IMR-90 (cell line): ENCODE data around the gene SEC11C. TPM values are rescaled to one million over a fixed set of nuclear protein-coding genes. Genes with fewer than 3 reads are reported as not detected.

Experiments
- ATAC-seq: fragments of 200-7000 bp; cut with Tn5 transposase; 2 replicates; pipeline ENCODE4 v1.9.1; 2020; ENCODE audit warnings: low read depth, mild to moderate bottlenecking, moderate library complexity
- BruUV-seq: library from RNA; stranded (reverse); fragments of 400-500 nt; replicated peaks from 2 replicates; lab custom pipeline; 2021; lab: Mats Ljungman, UMichigan
- CTCF ChIA-PET: fragments of 300-600 bp; formaldehyde crosslinking; extraction: SDS; loops from one replicate; lab custom pipeline; 2021; ENCODE audit warnings: antibody characterized with exemption; lab: Yijun Ruan, JAX
- POLR2A ChIA-PET: fragments of 300-600 bp; sonication (Branson Sonifier 250); formaldehyde crosslinking; loops from one replicate; lab custom pipeline; 2022; ENCODE audit warnings: antibody characterized with exemption; ENCODE audit not compliant: unreplicated experiment; lab: Charles Lee
- DNase-seq: peaks from one replicate; pipeline ENCODE4 v3.0.0; 2013
- H2AFZ ChIP-seq: replicated peaks from 2 replicates; pipeline ENCODE3; 2013; ENCODE audit warnings: low read length, mild to moderate bottlenecking; ENCODE audit not compliant: poor library complexity
- H2AK5ac ChIP-seq: 2 replicates; pipeline ENCODE4 v1.6.1; 2013; ENCODE audit warnings: low read depth, low read length, inconsistent platforms
- H2AK9ac ChIP-seq: replicated peaks from 2 replicates; pipeline ENCODE3; 2013; ENCODE audit warnings: mild to moderate bottlenecking, low read depth, low read length, moderate library complexity; ENCODE audit not compliant: poor library complexity
- H2BK120ac ChIP-seq: 2 replicates; pipeline ENCODE4 v1.6.1; 2013; ENCODE audit warnings: low read depth, low read length, inconsistent platforms
- H2BK15ac ChIP-seq: 3 replicates; pipeline ENCODE4 v1.6.1; 2013; ENCODE audit warnings: low read depth, low read length, inconsistent platforms
- H2BK20ac ChIP-seq: 2 replicates; pipeline ENCODE4 v1.6.1; 2013; ENCODE audit warnings: low read depth, mild to moderate bottlenecking, inconsistent platforms, low read length, moderate library complexity
- H2BK5ac ChIP-seq: 2 replicates; pipeline ENCODE4 v1.6.1; 2013; ENCODE audit warnings: mild to moderate bottlenecking, low read depth, low read length, inconsistent platforms; ENCODE audit not compliant: poor library complexity, severe bottlenecking
- H3K14ac ChIP-seq: replicated peaks from 2 replicates; pipeline ENCODE4 v1.6.1; 2013; ENCODE audit warnings: low read depth, low read length, inconsistent platforms
- H3K18ac ChIP-seq: 2 replicates; pipeline ENCODE4 v1.6.1; 2013; ENCODE audit warnings: low read depth, low read length, control low read depth
- H3K23ac ChIP-seq: 2 replicates; pipeline ENCODE4 v1.6.1; 2013; ENCODE audit warnings: low read depth, low read length, inconsistent platforms
- H3K27ac ChIP-seq: 2 replicates; pipeline ENCODE4 v1.5.1; 2013; ENCODE audit warnings: mild to moderate bottlenecking, control low read depth, low read length; ENCODE audit not compliant: insufficient read depth
- H3K27me3 ChIP-seq: 2 replicates; pipeline ENCODE4 v1.6.1; 2013; ENCODE audit warnings: low read length; ENCODE audit not compliant: control insufficient read depth, insufficient read depth
- H3K36me3 ChIP-seq: 2 replicates; pipeline ENCODE4 v1.6.1; 2013; ENCODE audit warnings: low read length, mixed read lengths; ENCODE audit not compliant: control insufficient read depth, insufficient read depth
- H3K4ac ChIP-seq: 2 replicates; pipeline ENCODE4 v1.6.1; 2013; ENCODE audit warnings: low read depth, low read length, inconsistent platforms
- H3K4me1 ChIP-seq: 2 replicates; pipeline ENCODE4 v1.6.1; 2013; ENCODE audit warnings: low read length, mixed read lengths; ENCODE audit not compliant: control insufficient read depth, insufficient read depth
- H3K4me2 ChIP-seq: 2 replicates; pipeline ENCODE4 v1.6.1; 2013; ENCODE audit warnings: low read depth, mild to moderate bottlenecking, control low read depth, low read length, moderate library complexity
- H3K4me3 ChIP-seq: 2 replicates; pipeline ENCODE4 v1.5.1; 2013; ENCODE audit warnings: low read depth, mild to moderate bottlenecking, control low read depth, low read length, moderate library complexity; ENCODE audit not compliant: insufficient read depth
- H3K56ac ChIP-seq: 2 replicates; pipeline ENCODE4 v1.6.1; 2013; ENCODE audit warnings: low read length, inconsistent platforms; ENCODE audit not compliant: insufficient read depth; ENCODE audit errors: extremely low read depth
- H3K79me1 ChIP-seq, 2 experiments: 2 replicates each; pipeline ENCODE4 v1.6.1; 2013; ENCODE audit warnings: low read length in 2 of 2, inconsistent platforms in 1 of 2, low read depth in 1 of 2
- H3K9ac ChIP-seq: 2 replicates; pipeline ENCODE4 v1.6.1; 2013; ENCODE audit warnings: low read depth, low read length, control low read depth
- H3K9me1 ChIP-seq: 2 replicates; pipeline ENCODE4 v1.6.1; 2013; ENCODE audit warnings: low read length, inconsistent platforms; ENCODE audit not compliant: insufficient read depth
- H3K9me3 ChIP-seq: 2 replicates; pipeline ENCODE4 v1.6.1; 2013; ENCODE audit warnings: low read length; ENCODE audit not compliant: control insufficient read depth, insufficient read depth
- H4K20me1 ChIP-seq: 2 replicates; pipeline ENCODE4 v1.6.1; 2013; ENCODE audit warnings: low read length, inconsistent platforms; ENCODE audit not compliant: insufficient read depth
- H4K5ac ChIP-seq: 2 replicates; pipeline ENCODE4 v1.6.1; 2013; ENCODE audit warnings: mild to moderate bottlenecking, low read depth, low read length, control low read depth
- H4K8ac ChIP-seq, 2 experiments: 2 replicates each; pipeline ENCODE4 v1.6.1; 2013; ENCODE audit warnings: low read depth in 2 of 2, low read length in 2 of 2, control low read depth in 1 of 2, inconsistent platforms in 1 of 2
- H4K91ac ChIP-seq: 2 replicates; pipeline ENCODE4 v1.6.1; 2013; ENCODE audit warnings: low read depth, low read length, inconsistent platforms; ENCODE audit not compliant: insufficient read depth
- BHLHE40 ChIP-seq: fragments of 150-350 bp; IDR thresholded peaks from 2 replicates; pipeline ENCODE4 v1.6.1; 2016; ENCODE audit warnings: mild to moderate bottlenecking, low read depth, low read length
- CEBPB ChIP-seq: IDR thresholded peaks from 2 replicates; pipeline ENCODE4 v1.6.1; 2012; ENCODE audit warnings: low read depth, low read length, improper control_type of control experiment
- CHD1 ChIP-seq: IDR thresholded peaks from 2 replicates; pipeline ENCODE4 v1.6.1; 2012; ENCODE audit warnings: low read depth, low read length, improper control_type of control experiment
- FOS ChIP-seq: fragments of 150-350 bp; IDR thresholded peaks from 2 replicates; pipeline ENCODE4 v1.6.1; 2016; ENCODE audit warnings: low read depth, low read length
- MAFK ChIP-seq: IDR thresholded peaks from 2 replicates; pipeline ENCODE4 v1.6.1; 2012; ENCODE audit warnings: low read depth, low read length, improper control_type of control experiment
- MAZ ChIP-seq: IDR thresholded peaks from 2 replicates; pipeline ENCODE4 v1.6.1; 2012; ENCODE audit warnings: low read depth, mild to moderate bottlenecking, low read length, improper control_type of control experiment, moderate library complexity, borderline replicate concordance
- MXI1 ChIP-seq: IDR thresholded peaks from 2 replicates; pipeline ENCODE4 v1.6.1; 2012; ENCODE audit warnings: low read depth, mild to moderate bottlenecking, low read length, moderate library complexity, borderline replicate concordance
- NFE2L2 ChIP-seq: fragments of 150-350 bp; IDR thresholded peaks from 2 replicates; pipeline ENCODE4 v1.6.1; 2016; ENCODE audit warnings: low read depth, mild to moderate bottlenecking, low read length
- POLR2A ChIP-seq: IDR thresholded peaks from 2 replicates; pipeline ENCODE4 v1.6.1; 2012; ENCODE audit warnings: mild to moderate bottlenecking, low read depth, low read length
- RAD21 ChIP-seq: IDR thresholded peaks from 2 replicates; pipeline ENCODE4 v1.6.1; 2012; ENCODE audit warnings: low read length, improper control_type of control experiment
- RCOR1 ChIP-seq: IDR thresholded peaks from 2 replicates; pipeline ENCODE4 v1.6.1; 2012; ENCODE audit warnings: mild to moderate bottlenecking, low read length, improper control_type of control experiment; ENCODE audit not compliant: insufficient replicate concordance
- RFX5 ChIP-seq: IDR thresholded peaks from 2 replicates; pipeline ENCODE4 v1.8.0; 2012; ENCODE audit warnings: low read depth, mild to moderate bottlenecking, low read length, moderate library complexity
- SMC3 ChIP-seq: fragments of 150-350 bp; IDR thresholded peaks from 2 replicates; pipeline ENCODE4 v1.6.1; 2016; ENCODE audit warnings: low read depth, mild to moderate bottlenecking, antibody characterized with exemption, low read length, moderate library complexity
- USF2 ChIP-seq: fragments of 150-350 bp; IDR thresholded peaks from 2 replicates; pipeline ENCODE4 v1.6.1; 2017; ENCODE audit warnings: mild to moderate bottlenecking, antibody characterized with exemption, low read length, low read depth
- WGBS, 2 experiments: methylation state at CpG; one replicate each; pipeline versions ENCODE4 v1.1.5 to v1.1.7; 2013; ENCODE audit warnings: missing lambda C conversion rate in 2 of 2; ENCODE audit not compliant: insufficient read length in 1 of 2; ENCODE audit errors: extremely low coverage in 2 of 2; 5-methylcytosine and 5-hydroxymethylcytosine counted together
- dilution Hi-C: fragments of 300-500 bp; cut with HindIII; formaldehyde crosslinking; loops from one replicate; pipeline ENCODE4 v1.14.3; 2018; ENCODE audit warnings: low sequenced_read_pairs; ENCODE audit not compliant: unreplicated experiment
- in situ Hi-C: fragments of 300-500 bp; cut with MboI; formaldehyde crosslinking; loops from 3 replicates; pipeline ENCODE4 v1.14.3; 2019; ENCODE audit warnings: low sequenced_read_pairs, inconsistent platforms, mixed read lengths
- intact Hi-C: fragments of 100-400 bp; cut with micrococcal nuclease; formaldehyde crosslinking; loops from 2 replicates; pipeline ENCODE4 v1.10.0; 2022
- polyA plus RNA-seq, 3 experiments: library from polyadenylated mRNA; depleted of rRNA; stranded (reverse); fragments of >200 nt; gene quantifications; 2 replicates each; pipeline ENCODE4 v1.2.3, GENCODE V29; 2012; ENCODE audit warnings: low replicate concordance in 1 of 3
- total RNA-seq: library from RNA; depleted of rRNA; stranded (reverse); fragments of >200 nt; gene quantifications from 2 replicates; pipeline ENCODE4 v1.2.3, GENCODE V29; 2012
- TF ChIP-seq, protein P1 (sequence below): fragments of 150-350 bp; IDR thresholded peaks from 2 replicates; pipeline ENCODE4 v1.6.1; 2016; ENCODE audit warnings: low read depth, mild to moderate bottlenecking, low read length, moderate library complexity, borderline replicate concordance
- TF ChIP-seq, protein P2 (sequence below): conservative IDR thresholded peaks from 2 replicates; pipeline ENCODE4 v1.5.1; 2012; ENCODE audit warnings: mild to moderate bottlenecking, low read depth, low read length, improper control_type of control experiment

SEC11C gene
- total and polyA plus RNA-seq, 2 of the 4 experiments (the other 2 are of a cell fraction) = 10.6 to 11.9 TPM

- intact Hi-C loops (no loop called here), in situ Hi-C loops (no loop called here), dilution Hi-C loops (no loop called here)
- no peaks in the 10 kb centered on the region for H3K27me3 ChIP-seq
- no peaks in the 10 kb centered on the region for H3K9me3 ChIP-seq
- no TSS peak for BruUV-seq
- H3K79me1 ChIP-seq = peaks cover 11 to 20% of the 10 kb centered on the region in 2 experiments; a peak in 3 of 4 replicates
- 100% methylated on average over 1 of the region's 4 CpGs; no CpG with 5 or more reads in 1 of the 2 experiments for WGBS, 2 experiments
- H3K14ac ChIP-seq = no peak overlapping the region
- 0 out of 2 replicates have a peak, but pooled peaks cover 5% of the 10 kb centered on the region for H4K20me1 ChIP-seq
- H2AFZ ChIP-seq = no peak overlapping the region
- ChIA-PET CTCF (no interaction called here), POLR2A (no interaction called here)
- H3K4me2 ChIP-seq = no peak overlapping the region
- no peaks in the 10 kb centered on the region for H3K4me1 ChIP-seq
- H3K56ac ChIP-seq = no peak overlapping the region
- no peak overlapping the region for H3K27ac ChIP-seq
- H4K91ac ChIP-seq = no peak overlapping the region
- no peak overlapping the region for H2AK5ac ChIP-seq
- no peaks in the 10 kb centered on the region for H3K9me1 ChIP-seq
- no peak overlapping the region for H2AK9ac ChIP-seq
- no peak overlapping the region for H4K5ac ChIP-seq
- H2BK20ac ChIP-seq = no peak overlapping the region
- no peak overlapping the region for H2BK5ac ChIP-seq
- H3K36me3 ChIP-seq = no peaks in the 10 kb centered on the region
- no peak for DNase-seq
- H3K4me3 ChIP-seq = no peak overlapping the region
- H3K9ac ChIP-seq = no peak overlapping the region
- TF ChIP-seq USF2 (no peak), POLR2A (no peak), BHLHE40 (no peak), CEBPB (no peak), CHD1 (no peak), FOS (no peak), MAFK (no peak), RFX5 (no peak), SMC3 (no peak), NFE2L2 (no peak), RCOR1 (no peak), MAZ (no peak), RAD21 (no peak), MXI1 (no peak)
- TF ChIP-seq, protein P1, sequence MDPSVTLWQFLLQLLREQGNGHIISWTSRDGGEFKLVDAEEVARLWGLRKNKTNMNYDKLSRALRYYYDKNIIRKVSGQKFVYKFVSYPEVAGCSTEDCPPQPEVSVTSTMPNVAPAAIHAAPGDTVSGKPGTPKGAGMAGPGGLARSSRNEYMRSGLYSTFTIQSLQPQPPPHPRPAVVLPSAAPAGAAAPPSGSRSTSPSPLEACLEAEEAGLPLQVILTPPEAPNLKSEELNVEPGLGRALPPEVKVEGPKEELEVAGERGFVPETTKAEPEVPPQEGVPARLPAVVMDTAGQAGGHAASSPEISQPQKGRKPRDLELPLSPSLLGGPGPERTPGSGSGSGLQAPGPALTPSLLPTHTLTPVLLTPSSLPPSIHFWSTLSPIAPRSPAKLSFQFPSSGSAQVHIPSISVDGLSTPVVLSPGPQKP = no peak
- TF ChIP-seq, protein P2, sequence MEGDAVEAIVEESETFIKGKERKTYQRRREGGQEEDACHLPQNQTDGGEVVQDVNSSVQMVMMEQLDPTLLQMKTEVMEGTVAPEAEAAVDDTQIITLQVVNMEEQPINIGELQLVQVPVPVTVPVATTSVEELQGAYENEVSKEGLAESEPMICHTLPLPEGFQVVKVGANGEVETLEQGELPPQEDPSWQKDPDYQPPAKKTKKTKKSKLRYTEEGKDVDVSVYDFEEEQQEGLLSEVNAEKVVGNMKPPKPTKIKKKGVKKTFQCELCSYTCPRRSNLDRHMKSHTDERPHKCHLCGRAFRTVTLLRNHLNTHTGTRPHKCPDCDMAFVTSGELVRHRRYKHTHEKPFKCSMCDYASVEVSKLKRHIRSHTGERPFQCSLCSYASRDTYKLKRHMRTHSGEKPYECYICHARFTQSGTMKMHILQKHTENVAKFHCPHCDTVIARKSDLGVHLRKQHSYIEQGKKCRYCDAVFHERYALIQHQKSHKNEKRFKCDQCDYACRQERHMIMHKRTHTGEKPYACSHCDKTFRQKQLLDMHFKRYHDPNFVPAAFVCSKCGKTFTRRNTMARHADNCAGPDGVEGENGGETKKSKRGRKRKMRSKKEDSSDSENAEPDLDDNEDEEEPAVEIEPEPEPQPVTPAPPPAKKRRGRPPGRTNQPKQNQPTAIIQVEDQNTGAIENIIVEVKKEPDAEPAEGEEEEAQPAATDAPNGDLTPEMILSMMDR = no peak
- no peak overlapping the region for H4K8ac ChIP-seq
- H2BK120ac ChIP-seq = no peak overlapping the region
- no peak overlapping the region for H3K18ac ChIP-seq
- no peak overlapping the region for H2BK15ac ChIP-seq
- ATAC-seq = no peak
- H3K23ac ChIP-seq = no peak overlapping the region
- no peak overlapping the region for H3K4ac ChIP-seq
Observed at GRCh38 chr18:59145055-59145454, 5.4 kb downstream of the SEC11C start.
